B cell (primary cell): ENCODE data around the gene EBF3. TPM values are rescaled to one million over a fixed set of nuclear protein-coding genes. Genes with fewer than 3 reads are reported as not detected.

Experiments
- ATAC-seq: fragments of 200-7000 bp; cut with Tn5 transposase; one replicate; pipeline ENCODE4 v1.10.0; 2021; ENCODE audit warnings: low read depth, mild to moderate bottlenecking, moderate number of reproducible peaks, moderate library complexity
- CTCF ChIA-PET: fragments of 350-600 bp; sonication (Branson Sonifier 250); formaldehyde crosslinking; loops from one replicate; lab custom pipeline; 2021; ENCODE audit warnings: antibody characterized with exemption, inconsistent platforms; lab: Charles Lee
- POLR2A ChIA-PET: fragments of 350-600 bp; sonication (Branson Sonifier 250); formaldehyde crosslinking; loops from one replicate; lab custom pipeline; 2021; ENCODE audit warnings: antibody characterized with exemption; lab: Charles Lee
- DNase-seq: peaks from one replicate; pipeline ENCODE4 v3.0.0; 2013
- H2AFZ ChIP-seq: 2 replicates; pipeline ENCODE4 v1.6.1; 2012; ENCODE audit warnings: mild to moderate bottlenecking, low read depth, low read length; ENCODE audit not compliant: insufficient read depth, poor library complexity, severe bottlenecking
- H3K27ac ChIP-seq, 2 donors: 1 replicate in 1 of 2; 2 replicates in 1 of 2; pipeline ENCODE4 v1.5.1; 2012 to 2013; ENCODE audit warnings: low read length in 2 of 2, mild to moderate bottlenecking in 2 of 2, moderate library complexity in 1 of 2
- H3K27me3 ChIP-seq, 4 experiments: fragments of 200-600 bp in 1 of 4; sonication (generic) in 1 of 4; replicated peaks in 1 of 4; 1 replicate in 2 of 4; 2 replicates in 2 of 4; pipeline versions ENCODE4 v1.6.1 to v1.7.0; 2013 to 2016; ENCODE audit warnings: low read length in 3 of 4, mild to moderate bottlenecking in 2 of 4, mixed read lengths in 1 of 4, moderate library complexity in 1 of 4; ENCODE audit not compliant: insufficient read depth in 4 of 4, control insufficient read depth in 3 of 4; ENCODE audit errors: control extremely low read depth in 1 of 4
- H3K36me3 ChIP-seq, 2 experiments: replicated peaks in 1 of 2; 1 replicate in 1 of 2; 2 replicates in 1 of 2; pipeline versions ENCODE4 v1.6.1 to v1.7.1; 2013; ENCODE audit warnings: low read length in 1 of 2; ENCODE audit not compliant: insufficient read depth in 2 of 2, control insufficient read depth in 1 of 2; ENCODE audit errors: control extremely low read depth in 1 of 2, extremely low read depth in 1 of 2
- H3K4me1 ChIP-seq, 2 donors: fragments of 200-600 bp in 1 of 2; sonication (generic) in 1 of 2; 1 replicate in 1 of 2; 2 replicates in 1 of 2; pipeline versions ENCODE4 v1.5.1 to v1.6.1; 2013 to 2017; ENCODE audit warnings: low read length in 2 of 2; ENCODE audit not compliant: control insufficient read depth in 2 of 2, insufficient read depth in 2 of 2
- H3K4me2 ChIP-seq: replicated peaks from 2 replicates; pipeline ENCODE3; 2012; ENCODE audit warnings: mild to moderate bottlenecking, low read depth, low read length; ENCODE audit not compliant: poor library complexity, severe bottlenecking
- H3K4me3 ChIP-seq, 5 experiments: fragments of 200-600 bp in 1 of 5; sonication (generic) in 1 of 5; 1 replicate in 3 of 5; 2 replicates in 2 of 5; pipeline versions ENCODE4 v1.5.1 to v1.7.0; 2011 to 2016; ENCODE audit warnings: low read length in 4 of 5, mild to moderate bottlenecking in 4 of 5, low read depth in 2 of 5, control low read depth in 1 of 5, moderate library complexity in 1 of 5; ENCODE audit not compliant: insufficient read depth in 1 of 5; ENCODE audit errors: control extremely low read depth in 1 of 5, extremely low read depth in 1 of 5
- H3K79me2 ChIP-seq: fragments of 200-600 bp; sonication (generic); one replicate; pipeline ENCODE4 v1.6.0; 2016; ENCODE audit warnings: low read length; ENCODE audit not compliant: control insufficient read depth, insufficient read depth
- H3K9ac ChIP-seq: fragments of 200-600 bp; sonication (generic); 2 replicates; pipeline ENCODE4 v1.6.1; 2017; ENCODE audit warnings: mild to moderate bottlenecking, low read length, moderate library complexity
- H3K9me3 ChIP-seq, 3 donors: one replicate each; pipeline versions ENCODE4 v1.6.1 to v1.7.1; 2013; ENCODE audit warnings: low read length in 2 of 3; ENCODE audit not compliant: control insufficient read depth in 2 of 3, insufficient read depth in 1 of 3; ENCODE audit errors: control extremely low read depth in 1 of 3
- H4K20me1 ChIP-seq: 2 replicates; pipeline ENCODE4 v1.6.0; 2012; ENCODE audit warnings: mild to moderate bottlenecking, low read length; ENCODE audit not compliant: insufficient read depth, control insufficient read depth, poor library complexity, severe bottlenecking
- H3K27ac Mint-ChIP-seq: one replicate; pipeline ENCODE4 v1.8.0; 2021; ENCODE audit warnings: mixed read lengths
- H3K27me3 Mint-ChIP-seq: one replicate; pipeline ENCODE4 v1.8.0; 2021; ENCODE audit warnings: mixed read lengths
- H3K4me1 Mint-ChIP-seq: one replicate; pipeline ENCODE4 v1.8.0; 2021; ENCODE audit warnings: mixed read lengths
- H3K4me3 Mint-ChIP-seq: one replicate; pipeline ENCODE4 v1.8.0; 2021; ENCODE audit warnings: mixed read lengths
- H3K9me3 Mint-ChIP-seq: one replicate; pipeline ENCODE4 v1.8.0; 2022; ENCODE audit warnings: mixed read lengths; ENCODE audit not compliant: insufficient read depth
- EZH2 ChIP-seq: IDR thresholded peaks from 2 replicates; pipeline ENCODE4 v1.6.1; 2012; ENCODE audit warnings: borderline replicate concordance, low read depth, mild to moderate bottlenecking, moderate library complexity, low read length; ENCODE audit not compliant: insufficient read depth, poor library complexity, severe bottlenecking
- WGBS: methylation state at CpG from one replicate; pipeline ENCODE4 v1.1.5; 2013; ENCODE audit warnings: missing lambda C conversion rate; ENCODE audit not compliant: insufficient coverage; 5-methylcytosine and 5-hydroxymethylcytosine counted together
- intact Hi-C: fragments of 100-400 bp; cut with micrococcal nuclease; formaldehyde crosslinking; loops from one replicate; pipeline ENCODE4 v1.10.0; 2022
- polyA plus RNA-seq: library from polyadenylated mRNA; depleted of rRNA; stranded (reverse); fragments of >200 nt; gene quantifications from 2 replicates; pipeline ENCODE4 v1.2.3, GENCODE V29; 2012
- total RNA-seq, 2 donors: library from RNA; stranded (reverse); fragments of 120-200 nt in 1 of 2; gene quantifications; 1 replicate in 1 of 2; 2 replicates in 1 of 2; pipeline versions ENCODE4 v1.2.3 to v1.2.4, GENCODE V29; 2013 to 2022
- TF ChIP-seq, protein P1 (sequence below): fragments of 200-600 bp; IDR thresholded peaks from one replicate; pipeline ENCODE4 v1.8.0; 2022; ENCODE audit warnings: antibody characterized with exemption, mild to moderate bottlenecking

Gene EBF3
- total and polyA plus RNA-seq, 2 donors (not counting 1 experiment from before 2014, with no cell fraction given), result not detected

DNA sequence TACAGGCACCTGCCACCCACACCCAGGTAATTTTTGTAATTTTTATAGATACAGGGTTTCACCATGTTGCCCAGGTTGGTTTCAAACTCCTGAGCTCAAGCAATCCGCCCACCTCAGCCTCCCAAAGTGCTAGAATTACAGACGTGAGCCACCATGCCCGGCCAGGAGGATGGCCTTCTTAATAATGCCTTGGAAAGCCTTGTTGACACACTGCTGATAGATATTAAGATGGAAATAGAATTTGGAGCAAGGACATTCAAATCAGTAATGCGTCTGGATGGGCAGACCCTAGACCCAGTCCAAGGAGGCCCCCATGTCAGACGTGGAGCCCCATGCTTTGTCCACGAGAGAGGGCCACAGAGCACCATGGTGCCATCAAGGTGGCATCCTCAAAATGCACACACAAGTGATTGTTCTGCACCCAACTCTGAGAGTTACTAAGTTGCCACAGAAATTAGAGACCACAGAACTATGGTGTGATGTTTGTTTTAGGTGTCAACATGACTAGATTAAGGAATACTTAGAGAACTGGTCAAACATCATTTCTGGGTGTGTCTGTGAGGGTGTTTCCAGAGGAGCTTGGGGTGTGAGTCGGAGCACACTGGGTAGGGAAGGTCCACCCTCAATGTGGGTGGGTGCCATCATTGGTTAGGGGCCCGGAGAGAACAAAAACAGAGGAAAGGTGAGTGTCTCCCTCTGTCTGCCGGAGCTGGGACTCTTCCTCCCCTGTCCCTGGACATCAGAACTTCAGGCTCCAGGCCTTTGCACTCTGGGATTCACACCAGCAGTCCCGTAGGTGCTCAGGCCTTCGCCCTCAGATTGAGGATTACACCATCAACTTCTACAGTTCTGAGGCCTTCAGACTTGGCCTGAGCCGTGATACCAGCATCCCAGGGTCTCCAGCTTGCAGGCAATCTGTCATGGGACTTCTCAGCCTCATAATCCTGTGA is 34.5 kb downstream of the EBF3 start:
- Histone ChIP-seq H3K4me3 (no peak overlapping the region), H3K27ac (no peak overlapping the region), H3K4me2 (no peak overlapping the region), H3K9me3 (peaks cover 0 to 2% (median 0%) of the 10 kb centered on the region in 3 donors), H3K27me3 (no peaks in the 10 kb centered on the region), H3K36me3 (no peaks in the 10 kb centered on the region), H2AFZ (no peak overlapping the region), H4K20me1 (no peaks in the 10 kb centered on the region), H3K9ac (no peak overlapping the region), H3K79me2 (no peaks in the 10 kb centered on the region), H3K4me1 (no peaks in the 10 kb centered on the region)
- Mint-ChIP-seq H3K9me3 (no peaks in the 10 kb centered on the region), H3K4me3 (no peak overlapping the region), H3K27ac (no peak overlapping the region), H3K4me1 (no peaks in the 10 kb centered on the region), H3K27me3 (no peaks in the 10 kb centered on the region)
- CTCF ChIA-PET, result interaction anchor here (0.6 kb wide), 1 partner anchor 12 kb away, joined by 3 read pairs; no protein-coding TSS in a partner anchor
- POLR2A ChIA-PET, result no interaction called here
- 71% methylated on average over 9 of the region's 12 CpGs for WGBS
- intact Hi-C loops, result no loop called here
- no peak for DNase-seq
- no peak for ATAC-seq
- TF ChIP-seq, protein P1, sequence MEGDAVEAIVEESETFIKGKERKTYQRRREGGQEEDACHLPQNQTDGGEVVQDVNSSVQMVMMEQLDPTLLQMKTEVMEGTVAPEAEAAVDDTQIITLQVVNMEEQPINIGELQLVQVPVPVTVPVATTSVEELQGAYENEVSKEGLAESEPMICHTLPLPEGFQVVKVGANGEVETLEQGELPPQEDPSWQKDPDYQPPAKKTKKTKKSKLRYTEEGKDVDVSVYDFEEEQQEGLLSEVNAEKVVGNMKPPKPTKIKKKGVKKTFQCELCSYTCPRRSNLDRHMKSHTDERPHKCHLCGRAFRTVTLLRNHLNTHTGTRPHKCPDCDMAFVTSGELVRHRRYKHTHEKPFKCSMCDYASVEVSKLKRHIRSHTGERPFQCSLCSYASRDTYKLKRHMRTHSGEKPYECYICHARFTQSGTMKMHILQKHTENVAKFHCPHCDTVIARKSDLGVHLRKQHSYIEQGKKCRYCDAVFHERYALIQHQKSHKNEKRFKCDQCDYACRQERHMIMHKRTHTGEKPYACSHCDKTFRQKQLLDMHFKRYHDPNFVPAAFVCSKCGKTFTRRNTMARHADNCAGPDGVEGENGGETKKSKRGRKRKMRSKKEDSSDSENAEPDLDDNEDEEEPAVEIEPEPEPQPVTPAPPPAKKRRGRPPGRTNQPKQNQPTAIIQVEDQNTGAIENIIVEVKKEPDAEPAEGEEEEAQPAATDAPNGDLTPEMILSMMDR, result no peak
- no peak for TF ChIP-seq EZH2
